H1 (cell line): ENCODE measurements around the gene CXCL6. TPM values are rescaled to one million over a fixed set of nuclear protein-coding genes. Genes with fewer than 3 reads are reported as not detected.

Experiments
- TCF12 ChIP-seq: IDR thresholded peaks from 2 replicates; pipeline ENCODE4 v1.6.1; 2011; ENCODE audit warnings: low read depth, mild to moderate bottlenecking, low read length
- polyA plus RNA-seq, 7 experiments: library from polyadenylated mRNA; depleted of rRNA in 3 of 7; stranded (reverse) in 5 of 7; unstranded in 2 of 7; fragments of >200 nt in 5 of 7; fragments of 200-250 nt in 2 of 7; gene quantifications; 1 replicate in 5 of 7; 2 replicates in 1 of 7; 4 replicates in 1 of 7; pipeline versions ENCODE4 v1.2.1 to v1.2.3, GENCODE V29; 2011 to 2013; ENCODE audit warnings: missing spikeins in 2 of 7, mixed read lengths in 2 of 7
- total RNA-seq: library from RNA; stranded (reverse); fragmentation: NEBNext Ultra II Directional; extraction: Animal tissue kit (Norgen Biotek cat#: 25700); gene quantifications from 2 replicates; pipeline ENCODE4 v1.2.1, GENCODE V29; 2021
- TF ChIP-seq, protein P1 (sequence below): IDR thresholded peaks from 2 replicates; pipeline ENCODE4 v1.6.1; 2012; ENCODE audit warnings: inconsistent platforms

Gene CXCL6
- total and polyA plus RNA-seq, 2 of the 8 experiments (the other 6 are each of a cell fraction or from before 2014, with no cell fraction given), result 6.3 to 8.0 TPM

DNA sequence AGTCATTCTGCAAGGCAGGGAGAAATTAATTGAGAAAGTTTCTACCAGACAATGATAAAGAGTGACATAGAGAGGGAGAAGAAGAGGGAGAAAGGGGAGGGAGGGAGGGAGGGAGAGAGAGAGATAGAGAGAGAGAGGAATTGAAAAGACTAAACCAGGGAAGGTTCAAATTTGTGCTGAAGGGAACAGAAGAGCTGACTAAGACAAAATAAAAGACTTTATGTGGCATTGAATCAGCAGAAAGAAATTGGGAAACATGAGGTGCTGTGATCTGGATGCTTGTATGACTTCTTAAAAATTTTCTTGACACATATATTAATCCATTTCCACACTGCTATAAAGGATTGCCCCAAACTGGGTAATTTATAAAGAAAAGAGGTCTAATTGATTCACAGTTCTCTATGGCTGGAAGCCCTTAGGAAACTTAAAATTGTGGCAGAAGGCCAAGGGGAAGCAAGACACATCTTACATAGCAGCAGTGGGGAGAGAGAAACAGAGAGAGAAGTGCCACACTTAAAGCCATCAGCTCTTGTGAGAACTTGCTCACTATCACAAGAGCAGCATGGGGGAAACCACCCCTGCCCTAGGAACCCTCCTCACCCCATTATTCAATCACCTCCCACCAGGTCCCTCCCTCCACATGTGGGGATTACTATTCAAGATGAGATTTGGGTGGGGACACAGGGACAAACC, 13.5 kb upstream of the CXCL6 start (continued):
- TF ChIP-seq, protein P1, sequence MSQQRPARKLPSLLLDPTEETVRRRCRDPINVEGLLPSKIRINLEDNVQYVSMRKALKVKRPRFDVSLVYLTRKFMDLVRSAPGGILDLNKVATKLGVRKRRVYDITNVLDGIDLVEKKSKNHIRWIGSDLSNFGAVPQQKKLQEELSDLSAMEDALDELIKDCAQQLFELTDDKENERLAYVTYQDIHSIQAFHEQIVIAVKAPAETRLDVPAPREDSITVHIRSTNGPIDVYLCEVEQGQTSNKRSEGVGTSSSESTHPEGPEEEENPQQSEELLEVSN, result no peak
- no peak for TF ChIP-seq TCF12
